ENCODE measurements around the gene MYBBP1A. TPM values are rescaled to one million over a fixed set of nuclear protein-coding genes. Genes with fewer than 3 reads are reported as not detected.
A peak's percentile ranks its signal among the peaks of the same experiment; 100 is the strongest.
"Not testable (repeated sequence)": the region's sequence is repeated elsewhere in the genome, so short reads cannot be mapped to it uniquely, and the experiment has no call there.

Gene MYBBP1A
- total RNA-seq, 2 donors from 2014 or later = 17.6 to 34.9 TPM

DNA sequence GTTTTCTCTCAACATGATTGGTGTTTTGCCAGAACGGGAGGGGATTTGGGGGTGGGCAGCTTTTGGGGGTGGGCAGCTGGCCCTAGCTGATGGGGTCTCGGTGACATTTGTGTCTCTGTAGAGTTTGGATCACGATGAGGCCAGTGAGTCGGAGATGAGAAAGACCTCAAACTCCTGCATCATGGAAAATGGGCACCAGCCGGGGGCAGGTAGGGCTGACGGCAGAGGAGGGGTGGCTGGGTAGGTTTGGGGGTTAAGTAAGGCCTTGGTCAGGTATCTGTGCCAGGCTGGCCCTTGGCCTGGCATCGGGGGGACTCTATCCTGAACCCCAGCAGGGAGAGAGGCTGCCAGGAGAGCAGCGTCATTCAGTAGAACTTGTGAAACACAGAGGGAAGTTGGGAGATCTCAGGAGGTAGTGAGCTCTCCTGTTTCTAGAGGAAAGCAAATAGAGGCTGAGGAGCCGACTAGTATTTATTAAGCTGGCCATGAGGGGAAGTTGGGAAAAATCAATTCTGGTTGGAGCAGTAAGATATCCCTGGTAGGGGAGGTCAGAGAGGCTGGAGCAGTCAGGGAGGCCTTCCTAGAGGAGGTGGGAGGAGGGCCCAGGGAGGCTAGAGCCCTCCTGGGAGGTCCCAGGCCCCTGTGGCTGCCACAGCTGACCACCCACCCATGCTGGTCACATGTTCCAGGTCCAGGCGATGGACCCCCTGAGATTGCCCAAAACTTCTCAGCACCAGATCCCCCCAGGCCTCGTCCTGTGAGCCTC lies 37.2 kb upstream of the MYBBP1A start:
- intact Hi-C loops (cut with DNase I) = no loop called here
- DNase-seq = no peak
- ATAC-seq = no peak

GRCh38 chr17:4591529-4591928 lies 36.3 kb upstream of the MYBBP1A start:
- intact Hi-C loops (cut with DNase I) = no loop called here
- no peak for DNase-seq
- peak; percentile 16 for ATAC-seq

DNA sequence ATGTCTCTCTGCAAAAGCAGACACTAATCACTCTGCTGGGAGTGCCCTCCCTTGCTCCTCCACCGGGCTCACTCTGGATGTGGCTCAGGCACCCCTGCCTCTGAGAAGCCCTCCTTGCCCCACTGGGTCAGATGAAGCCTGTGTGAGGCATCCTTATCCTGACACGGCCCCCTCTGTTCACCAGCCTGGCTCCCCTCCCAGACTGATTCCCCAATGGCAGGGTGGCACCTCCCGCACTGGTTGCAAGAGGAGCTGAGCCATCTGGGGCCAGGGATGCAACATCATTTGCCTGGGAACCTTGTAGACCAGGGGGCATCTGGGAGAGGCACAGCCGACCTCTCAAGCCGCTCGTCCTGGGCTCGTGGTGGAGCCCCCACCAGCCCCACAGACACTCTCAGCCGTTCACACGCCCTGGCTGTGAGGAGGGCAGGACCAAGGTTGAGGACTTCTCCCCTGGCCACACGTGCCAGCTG lies 35.8 kb upstream of the MYBBP1A start:
- intact Hi-C loops (cut with DNase I) = no loop called here
- no peak for DNase-seq
- ATAC-seq = peak in 1 of 2 donors; percentile 6

DNA sequence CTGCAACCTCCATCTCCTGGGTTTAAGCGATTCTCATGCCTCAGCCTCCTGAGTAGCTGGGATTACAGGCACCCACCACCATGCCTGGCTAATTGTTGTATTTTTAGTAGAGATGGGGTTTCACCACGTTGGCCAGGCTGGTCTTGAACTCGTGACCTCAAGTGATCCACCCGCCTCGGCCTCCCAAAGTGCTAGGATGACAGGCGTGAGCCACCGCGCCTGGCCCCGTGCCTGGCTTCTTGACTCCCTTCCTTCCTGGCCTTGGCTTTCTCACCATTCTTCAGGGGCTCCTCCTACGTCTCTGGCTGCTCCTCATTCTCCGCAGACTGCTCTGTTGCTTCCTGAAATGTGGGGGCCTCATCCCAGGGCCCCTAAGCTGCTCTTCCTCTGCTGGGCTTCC lies 34.9 kb upstream of the MYBBP1A start:
- intact Hi-C loops (cut with DNase I); DNase-seq; ATAC-seq: not testable (repeated sequence)

GRCh38 chr17:4588898-4589625 lies 33.9 kb upstream of the MYBBP1A start:
- ATAC-seq (no peak), DNase-seq (no peak)
- intact Hi-C loops (cut with DNase I) = no loop called here

DNA sequence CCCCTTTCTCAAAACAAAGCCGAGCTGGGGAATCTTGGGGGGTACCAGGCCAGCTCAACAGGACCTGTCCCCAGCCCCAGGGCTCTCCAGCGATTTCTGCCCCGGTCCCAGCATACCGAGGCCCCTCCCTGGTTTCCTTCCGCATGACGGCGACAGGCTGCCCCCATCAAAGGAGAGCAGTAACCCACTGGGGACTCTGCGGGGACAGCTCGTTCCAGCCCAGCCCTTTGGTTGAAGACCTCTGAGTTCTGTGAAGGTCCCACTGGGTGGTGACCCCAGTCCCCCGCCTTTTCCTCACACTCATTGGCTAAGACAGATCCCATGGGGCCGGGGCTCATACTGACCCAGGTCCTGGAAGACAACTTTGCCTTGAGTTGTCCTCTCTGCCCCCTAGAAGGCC lies 33.2 kb upstream of the MYBBP1A start:
- ATAC-seq = no peak
- intact Hi-C loops (cut with DNase I) = no loop called here

DNA sequence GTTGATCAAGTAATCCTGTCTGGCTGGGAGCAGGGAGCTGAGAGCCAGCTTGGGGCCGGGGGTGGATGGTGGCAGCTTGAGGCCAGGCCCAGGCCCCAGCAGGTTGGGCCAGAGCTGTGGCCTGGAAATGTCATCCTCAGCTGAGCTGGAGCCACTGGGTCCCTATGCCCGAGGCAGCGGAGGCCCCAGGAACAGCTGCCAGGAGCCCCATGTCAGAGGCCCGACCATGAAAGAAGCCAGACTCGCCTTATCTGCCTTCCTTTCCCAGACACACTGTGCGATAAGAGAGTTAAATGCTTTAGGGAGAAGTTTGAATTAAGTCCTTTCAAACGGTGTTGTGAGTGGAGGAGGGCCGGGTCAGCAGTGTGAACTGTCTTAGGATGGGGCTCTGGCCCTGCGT lies 32.6 kb upstream of the MYBBP1A start:
- intact Hi-C loops (cut with DNase I) = no loop called here
- DNase-seq (peak; percentile 71), ATAC-seq (peak; percentile 7 to 26)

More for the DNA sequence above, 33.2 kb upstream of the MYBBP1A start:
- peak; percentile 58 for DNase-seq

GRCh38 chr17:4587195-4587594 lies 32.0 kb upstream of the MYBBP1A start:
- DNase-seq = no peak
- no peak for ATAC-seq
- intact Hi-C loops (cut with DNase I) = no loop called here

DNA sequence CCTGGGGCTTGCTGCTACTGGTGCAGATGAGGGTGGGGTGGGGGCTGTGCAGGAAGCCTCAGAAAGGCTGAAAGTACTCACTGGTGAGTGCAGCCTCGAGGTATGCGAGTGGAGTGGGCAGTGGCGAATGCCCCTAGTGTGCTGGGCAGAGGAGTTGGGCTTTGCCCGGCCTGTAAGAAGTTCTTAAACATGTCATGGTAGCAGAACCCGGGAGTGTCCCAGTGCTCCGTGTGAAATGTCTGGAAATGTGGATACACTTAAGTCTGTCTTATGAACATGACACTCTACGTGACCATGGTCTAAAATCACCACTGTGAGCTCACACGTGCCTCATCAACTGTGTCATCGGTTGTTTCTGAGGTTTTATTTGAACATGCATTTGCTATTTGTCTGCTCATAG lies 30.9 kb upstream of the MYBBP1A start:
- ATAC-seq (no peak), DNase-seq (no peak)
- intact Hi-C loops (cut with DNase I) = no loop called here

DNA sequence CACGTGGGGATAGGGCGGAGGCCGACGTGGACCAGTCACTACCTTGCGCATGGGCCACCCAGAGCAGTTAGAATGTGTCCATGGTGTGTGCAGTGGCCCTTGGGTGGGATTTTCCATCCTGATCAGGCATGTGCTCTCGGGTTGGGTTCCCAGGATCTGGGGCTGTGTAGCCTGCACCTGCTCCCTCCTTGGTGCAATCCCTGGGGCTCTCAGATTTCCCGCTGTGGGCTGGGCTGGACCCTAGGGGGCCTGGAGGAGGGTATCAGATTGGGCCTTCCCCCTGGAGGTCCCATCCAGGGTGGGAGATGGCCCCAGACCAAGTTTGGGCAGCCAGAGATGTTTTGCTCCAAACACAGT lies 30.4 kb upstream of the MYBBP1A start:
- DNase-seq = no peak
- intact Hi-C loops (cut with DNase I) = no loop called here
- ATAC-seq = no peak

- intact Hi-C loops (cut with DNase I) = no loop called here
- ATAC-seq = no peak
Observed at GRCh38 chr17:4584917-4585637, 29.9 kb upstream of the MYBBP1A start.

GRCh38 chr17:4584101-4584916 lies 29.1 kb upstream of the MYBBP1A start, which contains the start of gene SMTNL2:
TSS of gene SMTNL2 (plus strand) at chr17:4584529. CDS start at chr17:4584606, 77 bp downstream.
- intact Hi-C loops (cut with DNase I) = no loop called here
- DNase-seq = peak; percentile 80
- ATAC-seq = peak; percentile 75 to 77

More at GRCh38 chr17:4584917-4585637, 29.9 kb upstream of the MYBBP1A start:
- no peak for DNase-seq

DNA sequence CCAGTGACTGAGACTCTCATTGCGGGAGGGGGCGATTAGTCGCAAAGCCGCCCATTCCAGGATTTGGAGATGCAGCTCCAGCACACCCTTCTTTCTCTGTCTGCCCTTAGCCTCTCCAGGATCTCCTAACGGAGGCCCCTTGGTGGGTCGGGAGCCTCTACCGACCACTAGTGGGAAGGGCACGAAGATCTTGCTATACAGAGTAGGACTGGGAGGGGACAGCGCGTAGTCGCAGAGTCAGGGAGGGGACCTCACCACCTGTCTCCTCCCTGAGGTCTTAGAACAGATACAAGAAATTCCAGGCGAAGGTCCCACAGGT lies 28.6 kb upstream of the MYBBP1A start:
- DNase-seq (no peak), ATAC-seq (peak; percentile 60 to 64)
- intact Hi-C loops (cut with DNase I) = no loop called here

DNA sequence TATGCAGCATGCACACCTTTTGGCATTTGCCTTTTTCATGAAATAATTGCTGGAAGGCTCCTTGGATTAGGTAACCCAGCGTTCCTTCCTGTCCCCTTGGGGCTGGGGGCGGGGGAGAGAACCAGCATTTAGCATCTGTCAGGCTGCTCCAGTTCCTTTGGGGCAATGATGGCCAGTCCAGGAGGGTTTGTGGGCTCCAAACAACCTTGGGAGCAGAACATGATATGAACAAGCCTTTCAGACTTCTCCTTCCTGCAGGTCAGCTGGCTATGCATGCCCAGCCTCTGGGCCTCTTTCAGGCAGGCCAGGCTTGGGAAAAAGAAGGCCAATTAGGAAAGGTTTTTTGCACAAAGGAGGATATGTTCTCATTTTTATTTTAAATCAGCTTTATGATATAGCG lies 28.0 kb upstream of the MYBBP1A start:
- DNase-seq (no peak), ATAC-seq (no peak)
- intact Hi-C loops (cut with DNase I) = no loop called here

- no peak for DNase-seq
- no peak for ATAC-seq
- intact Hi-C loops (cut with DNase I) = no loop called here
Observed at GRCh38 chr17:4582691-4583090, 27.5 kb upstream of the MYBBP1A start.

- no peak for DNase-seq
- intact Hi-C loops (cut with DNase I) = no loop called here
- ATAC-seq = peak in 1 of 2 donors; percentile 59
Observed at GRCh38 chr17:4582101-4582501, 26.9 kb upstream of the MYBBP1A start.

- ATAC-seq (no peak), DNase-seq (no peak)
- intact Hi-C loops (cut with DNase I) = no loop called here
Observed at GRCh38 chr17:4580291-4580690, 25.1 kb upstream of the MYBBP1A start.

DNA sequence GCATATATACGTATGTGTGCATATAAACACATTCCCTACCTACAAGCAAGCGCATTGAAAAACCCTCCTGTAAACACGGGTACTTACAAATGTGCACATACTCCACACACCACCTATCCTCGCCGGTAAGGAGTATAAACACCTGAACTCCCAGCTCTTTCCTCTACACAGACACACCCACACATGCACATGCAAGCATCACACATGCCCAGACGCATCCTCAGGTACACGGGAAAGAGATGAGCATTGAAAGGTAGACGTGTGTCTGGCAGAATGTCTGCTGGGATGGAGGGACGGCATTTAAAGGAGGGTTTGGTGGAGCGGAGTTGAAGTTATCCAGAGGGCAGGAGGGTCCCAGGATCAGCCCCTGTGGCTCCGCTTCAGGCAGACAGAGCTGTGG lies 24.5 kb upstream of the MYBBP1A start:
- DNase-seq = no peak
- no peak for ATAC-seq
- intact Hi-C loops (cut with DNase I) = no loop called here

DNA sequence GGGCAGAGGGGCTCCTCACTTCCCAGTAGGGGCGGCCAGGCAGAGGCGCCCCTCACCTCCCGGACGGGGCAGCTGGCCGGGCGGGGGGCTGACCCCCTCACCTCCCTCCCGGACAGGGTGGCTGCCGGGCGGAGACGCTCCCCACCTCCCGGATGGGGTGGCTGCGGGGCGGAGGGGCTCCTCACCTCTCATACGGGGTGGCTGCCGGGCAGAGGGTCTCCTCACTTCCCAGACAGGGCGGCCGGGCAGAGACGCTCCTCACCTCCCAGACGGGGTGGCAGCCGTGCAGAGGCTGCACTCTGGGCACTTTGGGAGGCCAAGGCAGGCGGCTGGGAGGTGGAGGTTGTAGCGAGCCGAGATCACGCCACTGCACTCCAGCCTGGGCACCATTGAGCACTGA lies 23.2 kb upstream of the MYBBP1A start:
- intact Hi-C loops (cut with DNase I); ATAC-seq; DNase-seq: not testable (repeated sequence)

All from left cardiac atrium (tissue), 4 donors.